HS-5 (cell line): Measurements from ENCODE around the gene NEU4.
"Not testable (repeated sequence)": the region's sequence is repeated elsewhere in the genome, so short reads cannot be mapped to it uniquely, and the experiment has no call there.

Experiments used
- DNase-seq: peaks from one replicate; pipeline ENCODE4 v3.0.0-alpha.2; 2012; ENCODE audit warnings: low read depth

Gene NEU4

DNA sequence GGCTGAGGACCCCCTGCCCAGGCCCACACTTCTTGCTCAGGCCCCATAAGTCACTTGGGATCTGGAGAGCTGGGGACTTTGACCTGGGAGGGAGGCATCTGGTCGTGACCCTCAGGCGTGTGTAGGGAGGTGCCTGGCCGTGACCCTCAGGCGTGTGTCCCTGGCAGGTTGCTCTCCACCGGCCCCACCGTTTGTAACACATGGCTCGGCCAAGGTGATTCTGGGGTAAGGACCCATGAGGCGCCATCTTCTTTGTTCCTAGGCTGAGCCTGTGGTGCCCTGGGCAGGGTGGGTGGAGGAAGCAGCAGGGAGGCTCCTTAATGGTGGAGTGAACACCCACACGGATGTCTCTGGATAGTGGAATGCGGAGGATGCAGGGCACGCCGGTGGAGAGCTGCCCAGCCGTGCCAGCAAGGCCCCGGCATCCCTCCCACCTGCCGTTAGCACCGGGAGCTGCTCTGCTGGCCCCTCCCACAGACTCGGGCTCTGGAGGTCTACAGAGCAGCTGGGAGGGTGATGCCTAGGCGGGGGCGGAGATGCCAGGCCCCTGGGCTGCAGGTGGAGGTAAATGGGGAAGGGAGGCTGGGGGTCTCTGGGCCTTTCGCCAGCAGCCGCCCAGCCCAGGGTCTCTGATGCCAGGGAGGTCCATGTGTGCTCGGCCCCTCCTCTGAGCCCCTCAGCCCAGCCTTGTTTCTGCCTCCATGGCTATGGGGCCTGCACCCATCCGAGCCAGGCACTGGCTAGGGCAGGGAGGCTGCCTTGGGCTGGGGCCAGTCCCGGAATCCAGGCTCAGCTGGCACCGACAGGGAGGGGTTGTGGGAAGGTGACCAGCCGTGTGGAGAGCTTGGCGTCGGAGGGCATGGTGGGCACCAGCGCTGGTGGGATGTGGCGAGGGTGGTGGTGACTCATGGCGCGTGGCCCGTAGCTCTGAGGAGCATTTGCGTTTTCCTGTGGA is 33.5 kb upstream of the NEU4 start:
- no peak for DNase-seq

DNA sequence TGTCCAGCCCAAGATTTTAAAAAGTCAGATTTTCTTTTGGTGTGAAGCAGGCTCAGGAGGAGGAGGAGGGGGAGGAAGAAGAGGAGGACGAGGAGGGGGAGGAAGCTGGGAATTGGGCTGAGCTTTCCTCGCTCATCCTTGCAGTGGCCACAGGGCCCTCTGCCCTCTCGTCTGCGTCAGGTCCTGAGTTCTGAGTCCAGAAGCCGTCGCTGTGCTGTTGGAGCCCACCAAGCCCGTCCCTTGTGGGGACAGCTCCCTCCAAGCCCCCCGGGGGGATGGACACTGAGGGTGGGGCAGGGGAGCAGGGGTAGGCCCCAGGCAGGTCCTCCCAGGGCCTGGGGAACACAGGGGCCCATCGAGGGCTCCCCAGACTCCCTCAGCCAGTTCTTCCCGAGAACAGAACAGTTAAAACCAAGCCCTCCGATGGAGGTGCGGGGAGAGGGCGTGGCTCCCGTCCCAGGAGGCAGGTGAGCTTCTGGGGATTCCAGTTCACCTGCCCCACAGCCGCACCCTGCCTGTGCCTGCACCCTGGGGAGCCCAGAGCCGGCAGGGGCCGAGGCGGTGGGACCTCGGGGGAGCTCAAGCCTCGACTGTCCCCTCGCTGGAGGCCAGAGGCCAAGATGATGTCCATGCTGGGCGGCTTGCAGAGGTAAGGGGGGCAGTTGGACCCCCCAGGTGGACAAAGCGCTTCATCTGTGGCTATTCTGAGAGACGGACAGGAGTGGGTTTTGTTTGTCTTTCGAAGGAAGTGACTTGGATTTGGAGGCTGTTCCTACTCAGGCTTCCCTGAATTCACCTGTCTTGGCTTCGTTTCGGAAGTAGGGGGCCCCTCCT is 32.4 kb upstream of the NEU4 start, which contains the start of gene GAL3ST2:
Gene GAL3ST2, plus strand, starts transcription at position 487 of the 834 bp plus-strand sequence. Its CDS starts 134 bp downstream, at position 621.
- no peak for DNase-seq

DNA sequence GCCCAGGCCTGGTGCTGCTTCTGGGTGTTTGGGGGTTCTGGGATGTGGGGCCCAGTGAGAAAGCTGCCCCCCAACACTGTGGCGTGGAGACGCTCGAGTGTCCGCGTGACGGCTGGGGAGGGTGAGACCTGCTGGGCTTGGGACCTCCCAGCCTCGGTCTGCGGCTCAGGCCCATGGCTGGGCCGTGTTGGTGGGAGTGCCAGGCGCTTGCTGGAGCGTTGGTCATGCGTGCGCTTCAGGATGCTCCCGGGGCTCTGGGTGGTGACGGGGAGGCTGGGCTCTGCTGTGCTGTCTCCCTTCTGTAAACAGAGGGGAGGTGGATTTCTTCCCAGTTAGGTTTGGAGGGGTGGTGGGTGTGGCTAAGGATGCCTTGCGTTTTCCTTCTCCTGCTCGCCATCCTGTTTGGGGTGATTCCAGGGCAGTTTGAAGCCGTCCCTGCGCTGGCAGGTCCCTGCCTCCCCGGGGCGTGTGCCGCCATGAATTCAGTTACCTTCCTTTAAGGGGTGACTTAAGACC is 31.8 kb upstream of the NEU4 start:
- no peak for DNase-seq

DNA sequence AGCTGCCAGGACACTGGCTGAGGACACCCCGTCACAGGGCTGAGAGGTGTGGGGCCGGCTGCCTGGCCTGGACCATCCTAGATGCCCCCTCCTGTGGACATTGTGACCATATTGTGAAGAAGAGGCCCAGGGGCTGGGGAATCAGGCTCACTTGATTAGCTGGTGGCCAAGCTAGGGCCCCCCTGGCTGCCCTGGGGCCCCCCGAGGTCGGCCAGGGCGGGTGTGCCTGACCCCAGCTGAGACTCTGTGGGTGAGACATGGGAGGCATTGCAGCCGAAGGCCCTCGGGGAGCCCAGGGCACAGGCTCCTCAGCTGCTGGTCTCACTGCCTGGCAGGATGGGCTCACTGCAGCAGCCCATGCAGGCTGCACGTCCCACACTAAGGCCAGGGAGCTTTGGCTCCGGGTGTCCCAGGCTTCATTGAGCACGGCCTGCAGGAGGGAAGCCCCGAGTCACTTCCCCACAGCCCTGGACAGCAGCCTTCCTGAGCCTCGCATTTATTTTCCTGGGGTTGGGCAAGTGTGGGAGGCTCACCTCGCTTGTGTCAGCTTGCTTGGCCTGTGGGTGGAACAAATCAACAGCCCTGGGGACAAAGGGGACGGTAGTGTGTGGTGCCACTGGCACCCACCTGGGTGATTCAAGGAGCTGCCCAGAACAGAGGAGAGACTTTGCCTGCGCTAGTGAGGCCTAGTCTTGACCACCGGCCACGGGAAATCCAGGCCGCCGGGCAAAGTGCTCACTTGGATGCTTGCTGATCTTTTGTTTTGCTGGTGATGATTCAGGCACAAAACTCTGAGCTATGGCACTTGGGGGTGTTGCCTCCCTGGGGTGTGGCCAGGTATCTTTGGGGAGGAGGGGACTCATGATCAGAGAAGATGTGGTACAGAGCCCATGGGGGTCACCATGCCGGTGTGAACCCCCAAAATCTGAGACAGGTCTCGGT is 31.0 kb upstream of the NEU4 start:
- DNase-seq: no peak

DNA sequence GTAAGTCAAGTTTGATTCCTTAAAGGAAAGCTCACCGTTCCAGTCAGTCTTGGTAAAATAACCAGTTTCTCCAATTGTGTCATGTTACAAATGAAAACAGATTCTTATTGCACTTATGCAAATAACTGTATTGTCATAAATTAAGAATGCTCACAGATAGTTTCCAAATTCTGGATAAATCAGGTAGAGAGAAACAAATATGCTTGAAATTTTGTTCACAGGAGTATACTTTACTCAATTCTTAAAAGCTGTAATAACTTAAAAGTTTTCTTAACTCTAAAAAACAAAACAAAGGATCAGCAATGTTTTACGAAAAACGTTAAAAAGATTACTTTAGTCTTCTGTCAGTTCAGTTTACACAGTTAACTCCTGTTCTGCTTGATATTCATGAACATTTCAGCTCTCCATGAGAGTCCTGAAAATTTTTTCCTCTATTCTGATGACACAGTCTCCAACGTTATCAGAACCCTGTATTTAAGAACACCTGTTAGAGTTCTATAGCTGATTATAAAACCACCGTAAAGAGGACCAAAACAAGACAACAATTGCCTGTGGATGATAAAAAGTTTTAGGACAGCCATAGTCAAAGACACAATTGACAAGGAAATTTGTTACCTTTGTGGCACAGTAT is 27.9 kb upstream of the NEU4 start:
- no peak for DNase-seq

DNA sequence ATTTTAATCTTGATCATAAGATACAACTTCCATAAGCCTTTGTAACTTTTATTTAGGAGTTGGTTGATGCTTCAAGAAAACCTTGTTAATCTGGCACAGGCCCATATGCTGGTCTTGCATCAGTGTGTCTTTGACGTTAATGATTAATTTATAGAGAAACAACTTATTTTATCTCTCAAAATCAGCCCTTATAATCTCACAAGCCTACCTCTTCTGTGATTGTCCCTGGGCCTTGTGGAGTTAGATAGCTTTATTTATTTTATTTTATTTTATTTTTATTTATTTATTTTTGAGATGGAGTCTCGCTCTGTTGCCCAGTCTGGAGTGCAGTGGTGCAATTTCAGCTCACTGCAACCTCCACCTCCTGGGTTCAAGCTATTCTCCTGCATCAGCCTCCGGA is 26.9 kb upstream of the NEU4 start:
- not testable (repeated sequence) for DNase-seq

DNA sequence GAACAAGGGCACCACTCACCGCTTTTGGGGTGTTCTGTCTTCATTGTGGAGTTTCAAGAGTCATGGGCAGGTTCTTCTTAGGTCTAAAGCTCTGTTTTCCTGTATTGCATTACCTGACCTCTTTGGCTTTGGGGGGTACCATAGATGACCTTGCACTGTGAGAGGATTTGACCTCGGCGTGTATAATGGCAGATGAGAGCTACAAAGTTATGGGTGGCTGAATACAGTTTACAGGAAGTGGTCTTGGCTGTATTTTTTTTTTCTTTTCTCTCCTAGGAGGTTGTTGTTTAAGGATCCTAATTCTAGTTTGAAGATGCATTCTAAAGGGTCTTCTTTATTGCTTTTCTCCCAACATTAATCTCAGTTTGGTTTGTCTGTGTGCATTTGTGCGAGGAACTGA is 20.9 kb upstream of the NEU4 start:
- DNase-seq: no peak

DNA sequence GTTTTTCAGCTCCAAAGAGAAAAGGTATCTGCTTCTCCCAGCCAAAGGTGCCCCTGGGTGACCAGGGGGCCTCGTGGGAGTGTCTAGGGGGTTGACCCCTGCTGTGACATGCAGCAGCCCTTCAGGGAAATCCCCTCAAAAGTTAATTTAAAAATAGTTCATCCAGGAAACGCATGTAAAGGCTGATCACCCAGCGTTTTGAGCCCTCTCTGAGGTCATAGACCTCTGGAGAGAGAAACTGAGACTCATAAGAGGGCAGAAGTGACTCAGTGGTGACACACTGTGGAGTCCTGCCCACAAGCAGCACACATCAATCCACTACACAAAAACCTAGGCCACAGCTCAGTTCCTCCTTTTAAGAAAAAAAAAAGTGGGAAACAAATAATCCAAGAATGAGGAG is 20.4 kb upstream of the NEU4 start:
- DNase-seq: no peak

DNA sequence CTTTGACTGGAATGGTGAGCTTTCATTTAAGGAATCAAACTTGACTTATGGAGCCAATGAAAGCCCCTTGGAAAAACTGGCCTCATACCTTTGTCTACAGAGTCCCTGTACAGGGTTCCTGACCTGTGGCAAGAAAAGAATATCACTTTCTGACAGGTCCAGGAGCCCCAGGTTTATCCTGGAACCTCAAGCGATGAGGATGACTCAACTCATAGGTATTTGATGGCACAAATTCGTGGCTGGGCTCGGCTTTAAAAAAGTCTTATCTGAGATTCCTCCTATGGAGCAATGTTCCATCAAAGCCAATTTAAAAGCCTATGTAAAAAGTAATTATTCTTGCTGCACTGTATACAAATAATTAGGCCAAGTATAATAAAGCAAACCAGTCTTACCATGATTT is 17.6 kb upstream of the NEU4 start:
- DNase-seq: not testable (repeated sequence)

DNA sequence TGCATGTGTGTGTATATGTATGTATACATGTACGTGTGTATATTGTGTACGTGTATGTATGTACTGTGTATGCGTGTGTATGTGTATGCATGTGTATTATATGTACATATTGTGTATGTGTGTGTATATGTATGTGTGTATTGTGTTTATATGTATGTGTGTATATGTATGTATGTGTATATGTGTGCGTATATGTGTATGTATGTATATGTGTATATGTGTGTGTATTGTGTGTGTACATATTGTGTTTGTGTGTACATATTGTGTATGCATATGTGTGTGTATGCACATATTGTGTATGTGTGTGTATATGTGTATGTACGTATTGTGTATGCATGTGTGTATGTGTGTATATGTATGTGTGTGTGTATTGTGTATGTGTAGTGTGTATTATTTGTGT is 15.6 kb upstream of the NEU4 start:
- no peak for DNase-seq

DNA sequence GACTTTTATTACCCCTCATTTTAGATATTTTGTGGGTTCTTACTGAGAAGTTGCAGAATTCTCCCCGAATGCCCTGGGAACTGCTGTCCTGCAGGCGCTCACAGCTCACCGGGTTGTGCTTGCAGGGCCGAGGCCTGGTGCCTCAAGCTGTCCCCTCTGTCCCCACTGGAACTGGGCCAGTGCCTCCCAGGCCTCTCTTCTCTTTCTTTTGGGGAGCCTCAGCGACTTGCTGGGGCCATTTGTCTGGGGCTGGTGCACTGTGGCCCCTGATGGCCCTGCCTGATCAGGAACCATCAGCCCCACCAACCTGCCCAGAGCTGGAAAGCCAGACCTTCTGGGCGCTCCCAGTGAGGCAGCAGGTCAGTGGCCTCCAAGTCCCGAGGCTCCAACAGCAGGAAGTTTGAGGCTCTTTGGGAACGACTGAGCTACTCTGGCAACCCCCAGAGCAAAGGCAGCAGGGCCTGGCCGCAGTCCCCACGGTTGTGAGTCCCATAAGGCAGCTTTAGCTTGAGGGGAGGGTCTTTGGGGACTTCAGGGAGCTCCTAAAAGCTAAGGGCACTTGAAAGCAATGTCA is 14.7 kb upstream of the NEU4 start:
- DNase-seq: no peak

DNA sequence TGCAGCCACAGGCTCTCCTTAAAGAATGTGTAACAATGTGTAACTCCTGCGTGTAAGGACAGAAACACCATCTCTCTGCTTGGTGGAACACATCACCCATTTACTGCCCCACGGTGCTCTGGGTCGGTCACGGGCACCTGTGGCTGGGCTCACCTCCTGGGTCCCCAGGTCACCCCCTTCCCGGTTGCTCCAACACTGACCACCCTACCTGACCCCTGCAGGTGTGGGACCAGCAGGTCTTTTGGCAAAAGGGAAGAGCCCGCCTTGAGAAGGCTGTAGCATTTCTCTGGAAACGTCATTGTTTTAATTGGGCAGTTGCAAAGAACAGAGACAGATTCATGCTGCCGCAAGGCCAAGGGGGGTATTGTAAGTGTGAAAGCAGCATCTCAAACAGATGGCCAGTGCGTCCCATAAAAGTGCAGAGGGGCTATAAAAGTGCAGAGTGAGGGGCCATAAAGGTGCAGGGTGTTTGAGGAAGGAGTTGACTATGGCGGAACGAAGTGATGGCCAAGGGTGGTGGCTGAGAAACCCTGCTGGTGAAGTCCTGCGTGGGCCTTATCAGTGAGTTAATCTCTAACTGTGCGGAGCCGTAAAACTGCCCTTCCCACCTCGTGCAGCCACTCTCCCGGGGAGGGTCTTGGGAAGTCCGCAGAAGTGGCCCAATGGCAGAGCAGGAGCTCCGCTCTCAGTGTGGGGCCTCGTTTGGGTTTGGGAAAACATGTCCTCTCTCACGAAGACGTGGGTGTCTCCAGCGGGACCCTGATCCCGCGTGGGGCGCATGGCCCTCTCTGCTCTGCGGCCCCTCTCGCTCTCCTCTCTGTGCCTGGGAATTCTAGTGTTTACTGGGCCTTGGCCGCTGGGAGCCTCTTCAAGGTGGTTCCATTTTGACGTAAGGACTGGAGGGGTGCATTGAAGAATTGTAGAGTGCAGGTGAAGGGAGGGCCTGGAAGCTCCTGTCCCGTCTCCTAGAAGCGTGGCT is 13.7 kb upstream of the NEU4 start:
- DNase-seq: no peak

DNA sequence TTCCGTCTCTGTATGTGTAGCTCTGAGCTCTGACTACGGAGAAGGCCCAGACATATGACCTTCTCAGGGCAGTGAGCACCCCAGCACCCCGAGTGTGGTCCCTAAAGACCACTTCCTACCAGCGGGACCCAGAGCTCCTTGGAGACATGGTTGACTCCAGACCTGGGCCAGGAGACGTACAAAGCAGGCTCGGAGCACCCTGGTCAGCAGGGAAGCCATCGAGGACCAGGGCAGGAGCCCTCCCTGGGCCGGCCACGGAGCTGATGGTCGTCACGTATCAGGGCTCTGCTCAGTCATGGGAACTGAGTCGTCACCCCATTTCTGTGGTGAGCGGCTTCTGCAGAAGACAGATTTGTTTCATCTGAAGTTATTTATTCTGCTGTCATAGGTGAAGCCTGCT is 12.8 kb upstream of the NEU4 start:
- DNase-seq: no peak

DNA sequence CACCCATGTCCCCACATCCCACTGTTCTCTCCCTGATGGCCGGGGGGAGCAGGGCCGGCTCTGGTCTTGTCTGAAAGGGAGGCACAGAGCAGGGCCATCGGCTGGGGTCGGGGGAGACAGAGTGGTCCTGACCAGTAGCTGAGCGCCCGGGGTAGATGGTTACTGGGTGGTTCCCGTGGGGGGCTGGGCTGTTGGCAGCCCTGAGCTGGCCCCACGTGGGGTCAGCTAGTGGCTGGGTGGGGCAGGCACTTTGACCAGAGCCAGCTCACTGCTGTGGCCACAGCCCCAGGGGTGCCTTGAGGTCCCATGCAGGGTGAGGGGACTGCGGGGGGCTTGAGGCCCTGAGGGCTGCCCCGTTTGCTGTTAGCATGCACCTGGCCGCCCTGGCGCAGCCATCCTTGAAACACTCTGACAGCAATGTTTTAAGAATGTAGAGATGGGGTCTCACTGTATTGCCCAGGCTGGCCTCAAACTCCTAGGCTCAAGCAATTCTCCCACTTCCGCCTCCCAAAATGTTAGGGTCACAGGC is 12.3 kb upstream of the NEU4 start:
- DNase-seq: no peak

DNA sequence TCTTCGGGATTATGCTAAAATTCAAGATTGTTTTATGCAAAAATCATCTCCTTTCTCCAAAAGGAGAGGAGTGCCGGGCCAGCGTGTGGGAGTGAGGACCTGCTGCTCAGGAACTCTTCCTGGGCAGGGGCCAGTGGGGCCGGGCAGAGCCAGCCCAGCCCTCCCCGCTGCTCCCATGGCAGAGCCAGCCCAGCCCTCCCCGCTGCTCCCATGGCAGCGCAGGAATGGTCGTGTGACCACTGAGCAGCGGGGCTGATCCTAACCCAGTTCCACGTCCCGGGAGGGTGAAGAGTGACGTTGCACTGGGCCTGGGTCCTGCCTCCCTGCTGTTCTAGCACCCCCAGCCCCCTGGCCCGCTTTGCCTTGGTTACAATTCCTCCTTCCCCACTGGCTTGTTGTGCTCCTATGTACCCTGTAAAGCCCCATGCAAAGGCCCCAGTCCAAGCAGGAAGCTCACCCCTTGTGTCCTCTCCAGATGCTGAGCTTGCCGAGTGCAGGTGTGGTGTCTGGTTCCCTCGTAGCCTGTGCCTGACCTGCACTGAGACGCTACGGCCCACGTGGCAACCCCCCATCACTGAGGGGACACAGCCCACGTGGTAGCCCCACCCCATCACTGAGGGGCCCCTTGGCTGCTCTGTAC is 11.4 kb upstream of the NEU4 start:
- DNase-seq: no peak

DNA sequence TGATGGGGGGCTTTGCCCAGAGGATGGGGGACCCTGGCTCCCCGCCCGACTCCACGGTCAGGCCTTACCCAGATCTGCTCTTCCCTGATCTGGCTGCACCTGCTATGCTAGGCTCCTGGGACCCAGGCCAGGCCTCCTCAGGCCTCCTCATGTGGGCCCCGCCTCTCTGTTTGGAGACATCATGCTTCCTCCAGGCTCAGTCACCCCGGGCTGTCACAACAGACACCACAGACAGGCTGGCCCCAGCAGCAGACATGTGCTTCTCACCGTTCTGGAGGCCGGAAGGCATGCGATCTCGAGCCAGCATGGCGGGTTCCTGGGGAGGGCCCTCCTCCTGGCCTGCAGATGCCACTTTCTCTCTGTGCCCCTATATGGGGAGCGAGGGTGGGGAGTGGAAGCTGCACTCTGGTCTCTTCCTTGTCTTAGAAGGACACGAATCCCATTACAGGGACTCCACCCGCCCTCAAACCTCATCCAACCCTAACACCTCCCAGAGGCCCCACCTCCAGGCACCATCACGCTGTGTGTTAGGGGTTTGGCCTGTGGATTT is 10.8 kb upstream of the NEU4 start:
- DNase-seq: no peak

DNA sequence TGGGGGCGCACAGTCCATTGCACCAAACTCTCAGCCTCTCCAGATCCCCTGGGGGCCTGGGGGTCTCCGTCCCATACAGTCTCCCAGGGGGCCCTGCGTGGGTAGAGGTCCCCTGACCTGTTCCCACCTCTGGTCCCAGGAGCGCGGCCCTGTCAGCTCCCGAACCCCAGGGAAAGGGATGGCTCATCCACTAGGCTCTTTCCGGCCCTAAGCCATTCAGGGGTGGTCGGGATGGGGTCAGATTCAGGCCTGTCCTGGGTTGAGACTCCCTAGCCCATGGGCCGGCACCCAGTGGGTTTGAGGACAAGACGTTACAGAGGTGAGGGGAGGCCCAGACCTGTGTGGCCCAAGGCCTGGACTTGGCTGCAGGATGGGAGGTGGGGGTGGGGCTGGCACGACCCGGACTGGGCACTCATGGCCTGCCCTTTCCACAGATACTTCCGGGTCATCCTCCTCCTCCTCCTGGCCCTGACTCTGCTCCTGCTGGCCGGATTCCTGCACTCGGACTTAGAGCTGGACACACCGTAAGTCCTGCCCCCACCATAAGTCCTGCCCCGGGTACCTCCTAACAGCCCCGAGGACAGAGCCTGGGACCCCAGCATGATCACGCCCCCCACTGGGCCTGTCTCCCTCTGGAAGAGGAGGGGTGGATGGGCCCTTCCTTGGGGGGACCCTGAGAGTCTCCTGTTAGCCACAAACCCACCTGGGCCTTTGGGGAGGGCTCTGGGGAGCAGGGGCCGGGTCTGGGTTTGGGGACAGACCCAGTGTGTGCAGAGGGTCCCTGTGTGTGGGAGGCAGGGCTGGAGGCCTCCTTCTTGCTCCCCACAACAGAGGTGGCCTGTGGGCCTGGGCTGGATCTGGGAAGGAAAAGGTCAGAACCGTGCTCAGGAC is 10.1 kb upstream of the NEU4 start:
- no peak for DNase-seq
